OCI-LY7 (cell line): Measurements from ENCODE around the gene CMTM6. TPM values are rescaled to one million over a fixed set of nuclear protein-coding genes. Genes with fewer than 3 reads are reported as not detected.

Experiments used
- BruUV-seq: library from RNA; stranded (reverse); fragments of 400-500 nt; replicated peaks from 2 replicates; lab custom pipeline; 2021; lab: Mats Ljungman, UMichigan
- CTCF ChIA-PET: fragments of 300-600 bp; sonication (Branson Sonifier 250); formaldehyde crosslinking; loops from one replicate; lab custom pipeline; 2022; ENCODE audit warnings: antibody characterized with exemption; ENCODE audit not compliant: unreplicated experiment; lab: Charles Lee
- POLR2A ChIA-PET: fragments of 300-600 bp; sonication (Branson Sonifier 250); formaldehyde crosslinking; loops from one replicate; lab custom pipeline; 2022; ENCODE audit warnings: antibody characterized with exemption; lab: Charles Lee
- DNase-seq: peaks from one replicate; pipeline ENCODE4 v3.0.0-alpha.2; 2015; ENCODE audit warnings: low spot score
- H2AFZ ChIP-seq: fragments of 200-600 bp; sonication (generic), shearing (Covaris generic); 2 replicates; pipeline ENCODE4 v1.6.1; 2014; ENCODE audit warnings: mild to moderate bottlenecking, antibody characterized with exemption, low read length, moderate library complexity
- H3K27ac ChIP-seq: fragments of 200-600 bp; sonication (generic); 2 replicates; pipeline ENCODE4 v1.5.1; 2014; ENCODE audit warnings: mixed run types, low read depth, mild to moderate bottlenecking, moderate library complexity, low read length, inconsistent platforms; ENCODE audit not compliant: poor library complexity, severe bottlenecking
- H3K36me3 ChIP-seq: fragments of 200-600 bp; sonication (generic); 2 replicates; pipeline ENCODE4 v1.6.1; 2014; ENCODE audit warnings: mild to moderate bottlenecking, antibody characterized with exemption, low read length, moderate library complexity, mixed read lengths; ENCODE audit not compliant: insufficient read depth
- H3K4me1 ChIP-seq: fragments of 200-600 bp; sonication (generic); 2 replicates; pipeline ENCODE4 v1.5.1; 2014; ENCODE audit warnings: mild to moderate bottlenecking, low read length; ENCODE audit not compliant: insufficient read depth, poor library complexity, severe bottlenecking
- H3K4me2 ChIP-seq: fragments of 200-600 bp; sonication (generic); 2 replicates; pipeline ENCODE4 v1.6.1; 2014; ENCODE audit warnings: mild to moderate bottlenecking, low read length
- H3K4me3 ChIP-seq: fragments of 200-600 bp; sonication (generic); 2 replicates; pipeline ENCODE4 v1.5.1; 2014; ENCODE audit warnings: mild to moderate bottlenecking, low read depth, low read length; ENCODE audit not compliant: poor library complexity, severe bottlenecking
- H3K79me2 ChIP-seq: fragments of 200-600 bp; sonication (generic); 2 replicates; pipeline ENCODE4 v1.6.1; 2016; ENCODE audit warnings: low read depth, mild to moderate bottlenecking, low read length, moderate library complexity, mixed read lengths; ENCODE audit not compliant: insufficient read depth
- H3K9me2 ChIP-seq: fragments of 200-600 bp; sonication (generic); 2 replicates; pipeline ENCODE4 v1.6.1; 2016; ENCODE audit warnings: mild to moderate bottlenecking, low read length, mixed read lengths; ENCODE audit not compliant: insufficient read depth
- H3K9me3 ChIP-seq: fragments of 200-600 bp; sonication (generic); 2 replicates; pipeline ENCODE4 v1.6.1; 2014; ENCODE audit warnings: mild to moderate bottlenecking, mixed run types, low read length, mixed read lengths
- H4K20me1 ChIP-seq: fragments of 200-600 bp; sonication (generic); 2 replicates; pipeline ENCODE4 v1.6.1; 2014; ENCODE audit warnings: mild to moderate bottlenecking, antibody characterized with exemption, low read length, moderate library complexity, mixed read lengths; ENCODE audit not compliant: insufficient read depth
- CTCF ChIP-seq: fragments of 200-600 bp; sonication (generic); conservative IDR thresholded peaks from 2 replicates; pipeline ENCODE4 v1.5.1; 2014; ENCODE audit warnings: mild to moderate bottlenecking, antibody characterized with exemption, low read length, moderate library complexity, mixed read lengths
- EZH2phosphoT487 ChIP-seq: fragments of 200-600 bp; sonication (generic); IDR thresholded peaks from 2 replicates; pipeline ENCODE4 v1.6.1; 2018; ENCODE audit warnings: low read depth, borderline replicate concordance, mild to moderate bottlenecking, mixed run types, antibody characterized with exemption, low read length, moderate library complexity, mixed read lengths
- intact Hi-C: fragments of 100-400 bp; cut with micrococcal nuclease; formaldehyde crosslinking; loops from one replicate; pipeline ENCODE4 v1.10.0; 2022; ENCODE audit not compliant: unreplicated experiment
- total RNA-seq, 2 experiments: library from RNA; depleted of rRNA in 1 of 2; stranded (reverse); fragments of >200 nt in 1 of 2; shearing (Covaris generic) in 1 of 2; gene quantifications; 2 replicates each; pipeline ENCODE4 v1.2.3, GENCODE V29; 2014 to 2022

Gene CMTM6
- total RNA-seq, 2 experiments from 2014 or later = 26.2 to 36.0 TPM

- TF ChIP-seq EZH2phosphoT487 (no peak), CTCF (no peak)
- peak; percentile 28 for DNase-seq
- peaks cover 14% of the 10 kb centered on the region; the same call in 1 of the 2 replicates for H4K20me1 ChIP-seq
- peaks cover 46% of the 10 kb centered on the region for H3K4me1 ChIP-seq
- CTCF ChIA-PET = interaction anchor here (0.6 kb wide), 1 partner anchor 1305 kb away, joined by 4 read pairs; no protein-coding TSS in a partner anchor
- peak overlapping the region; percentile 89 for H3K4me3 ChIP-seq
- H3K9me3 ChIP-seq = no peaks in the 10 kb centered on the region
- H3K27ac ChIP-seq = no peak overlapping the region
- intact Hi-C loops = no loop called here
- POLR2A ChIA-PET = interaction anchor here (0.5 to 1.9 kb wide), 17 partner anchors 8 to 969 kb away, joined by 3 to 9 read pairs (median 3); partner anchors contain the start of gene STT3B
- no peaks in the 10 kb centered on the region for H3K9me2 ChIP-seq
- H3K4me2 ChIP-seq = peak overlapping the region; percentile 81
- peaks cover 6% of the 10 kb centered on the region for H3K36me3 ChIP-seq
- H3K79me2 ChIP-seq = peaks cover 33% of the 10 kb centered on the region; the same call in 1 of the 2 replicates
- no peak overlapping the region for H2AFZ ChIP-seq
- TSS peak; percentile 72 for BruUV-seq
These were observed 1.5 kb downstream of the CMTM6 start for GRCh38 chr3:32500880-32501782.

GRCh38 chr3:32500231-32500630 lies 2.4 kb downstream of the CMTM6 start:
- no peak overlapping the region for H3K27ac ChIP-seq
- peaks cover 37% of the 10 kb centered on the region; the same call in 1 of the 2 replicates for H3K79me2 ChIP-seq
- peak overlapping the region; percentile 89 for H3K4me3 ChIP-seq
- H3K36me3 ChIP-seq = peaks cover 6% of the 10 kb centered on the region
- intact Hi-C loops = no loop called here
- BruUV-seq = no TSS peak
- H3K9me2 ChIP-seq = no peaks in the 10 kb centered on the region
- H4K20me1 ChIP-seq = peaks cover 14% of the 10 kb centered on the region; the same call in 1 of the 2 replicates
- H3K9me3 ChIP-seq = no peaks in the 10 kb centered on the region
- no peak for DNase-seq
- POLR2A ChIA-PET = interaction anchor here (1.1 to 1.8 kb wide), 2 partner anchors 70 to 81 kb away, joined by 3 to 5 read pairs; no protein-coding TSS in a partner anchor
- CTCF ChIA-PET = no interaction called here
- peaks cover 50% of the 10 kb centered on the region for H3K4me1 ChIP-seq
- TF ChIP-seq CTCF (no peak), EZH2phosphoT487 (no peak)
- H2AFZ ChIP-seq = no peak overlapping the region
- H3K4me2 ChIP-seq = peak overlapping the region; percentile 81
